IPS-15b (cell line): ENCODE data around the gene LRRC31.

Source experiments
- H3K27me3 ChIP-seq: one replicate; pipeline ENCODE4 v1.6.1; 2013; ENCODE audit warnings: low read length; ENCODE audit not compliant: control insufficient read depth, insufficient read depth
- H3K36me3 ChIP-seq: one replicate; pipeline ENCODE4 v1.6.1; 2013; ENCODE audit warnings: low read length; ENCODE audit not compliant: control insufficient read depth, insufficient read depth
- H3K4me1 ChIP-seq: one replicate; pipeline ENCODE4 v1.6.1; 2013; ENCODE audit warnings: mild to moderate bottlenecking, low read length; ENCODE audit not compliant: control insufficient read depth, insufficient read depth
- H3K4me3 ChIP-seq: one replicate; pipeline ENCODE4 v1.5.1; 2013; ENCODE audit warnings: low read depth, low read length
- H3K9ac ChIP-seq: one replicate; pipeline ENCODE4 v1.6.1; 2013; ENCODE audit warnings: low read depth, mild to moderate bottlenecking, low read length
- H3K9me3 ChIP-seq: one replicate; pipeline ENCODE4 v1.6.1; 2013; ENCODE audit warnings: mild to moderate bottlenecking, low read length; ENCODE audit not compliant: control insufficient read depth, insufficient read depth

Gene LRRC31

DNA sequence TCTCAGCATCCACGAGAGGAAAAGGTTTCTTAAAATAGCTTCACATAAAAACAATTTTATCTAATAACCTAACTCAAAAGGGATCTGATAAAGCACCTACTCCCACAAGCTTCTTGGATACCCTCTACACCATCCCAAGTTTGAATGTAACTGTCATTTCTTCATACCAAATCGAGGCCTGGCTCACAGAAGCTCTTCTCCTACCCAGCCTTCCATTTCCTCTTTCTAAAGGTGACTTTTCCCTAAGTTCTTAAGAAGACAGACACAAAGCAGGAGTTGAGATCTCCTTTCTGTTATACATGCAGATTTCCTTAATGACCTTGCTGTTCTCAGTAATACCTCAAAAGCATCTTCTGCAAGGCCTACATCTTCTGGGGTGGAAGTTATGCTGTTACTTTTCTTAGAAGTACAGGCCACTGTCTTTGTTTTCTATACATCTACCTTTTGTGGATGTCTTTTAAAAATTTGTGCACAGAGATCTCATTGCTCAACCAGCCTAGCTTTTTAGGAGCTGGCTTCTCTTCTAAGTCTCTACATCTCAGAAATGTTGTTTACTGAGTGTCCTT lies 60.4 kb downstream of the LRRC31 start:
- Histone ChIP-seq H3K4me1 (peaks cover 7% of the 10 kb centered on the region), H3K9me3 (no peaks in the 10 kb centered on the region), H3K36me3 (no peaks in the 10 kb centered on the region), H3K27me3 (peaks cover 14% of the 10 kb centered on the region), H3K4me3 (no peak overlapping the region), H3K9ac (no peak overlapping the region)

DNA sequence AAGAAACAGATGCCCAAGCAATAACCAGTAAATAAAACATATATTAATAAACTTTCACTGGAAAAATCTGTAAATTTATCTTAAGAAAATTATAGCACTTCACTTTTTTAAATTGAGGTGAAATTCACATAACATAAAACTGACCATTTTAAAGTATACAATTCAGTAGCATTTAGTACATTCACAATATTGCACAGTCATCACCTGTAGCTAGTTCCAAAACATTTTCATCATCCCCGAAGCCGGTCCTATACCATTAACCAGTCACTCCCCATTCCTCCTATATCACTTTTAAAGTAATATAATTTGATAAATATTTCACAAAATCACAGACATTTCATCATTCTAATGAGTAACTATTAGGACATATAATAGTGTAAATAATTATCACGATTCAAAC lies 65.1 kb downstream of the LRRC31 start:
- H3K4me3 ChIP-seq: no peak overlapping the region
- H3K27me3 ChIP-seq: no peaks in the 10 kb centered on the region
- H3K9me3 ChIP-seq: no peaks in the 10 kb centered on the region
- H3K9ac ChIP-seq: no peak overlapping the region
- H3K36me3 ChIP-seq: peaks cover 4% of the 10 kb centered on the region
- H3K4me1 ChIP-seq: no peaks in the 10 kb centered on the region

DNA sequence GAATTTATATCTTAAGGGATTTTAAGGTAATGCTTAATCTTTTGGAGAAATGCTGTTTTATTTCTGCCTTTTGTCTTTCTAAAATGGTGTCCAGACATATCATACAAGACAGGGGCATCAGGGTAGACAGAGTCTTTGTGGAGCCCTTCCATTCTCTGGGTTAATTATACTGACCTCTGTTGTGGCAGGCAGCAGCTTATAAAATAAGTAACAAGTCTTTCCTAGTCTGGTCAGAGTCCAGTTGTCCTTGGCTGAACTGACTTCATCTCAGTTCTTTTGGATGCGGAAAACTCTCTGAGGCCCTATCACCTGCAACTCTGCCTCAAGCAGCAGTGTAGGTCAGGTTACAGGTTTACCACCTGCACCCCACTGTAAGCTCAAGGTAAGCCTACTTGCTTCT lies 77.4 kb downstream of the LRRC31 start:
- H3K4me1 ChIP-seq: no peaks in the 10 kb centered on the region
- H3K36me3 ChIP-seq: no peaks in the 10 kb centered on the region
- no peak overlapping the region for H3K9ac ChIP-seq
- H3K9me3 ChIP-seq: no peaks in the 10 kb centered on the region
- H3K27me3 ChIP-seq: no peaks in the 10 kb centered on the region
- H3K4me3 ChIP-seq: no peak overlapping the region

DNA sequence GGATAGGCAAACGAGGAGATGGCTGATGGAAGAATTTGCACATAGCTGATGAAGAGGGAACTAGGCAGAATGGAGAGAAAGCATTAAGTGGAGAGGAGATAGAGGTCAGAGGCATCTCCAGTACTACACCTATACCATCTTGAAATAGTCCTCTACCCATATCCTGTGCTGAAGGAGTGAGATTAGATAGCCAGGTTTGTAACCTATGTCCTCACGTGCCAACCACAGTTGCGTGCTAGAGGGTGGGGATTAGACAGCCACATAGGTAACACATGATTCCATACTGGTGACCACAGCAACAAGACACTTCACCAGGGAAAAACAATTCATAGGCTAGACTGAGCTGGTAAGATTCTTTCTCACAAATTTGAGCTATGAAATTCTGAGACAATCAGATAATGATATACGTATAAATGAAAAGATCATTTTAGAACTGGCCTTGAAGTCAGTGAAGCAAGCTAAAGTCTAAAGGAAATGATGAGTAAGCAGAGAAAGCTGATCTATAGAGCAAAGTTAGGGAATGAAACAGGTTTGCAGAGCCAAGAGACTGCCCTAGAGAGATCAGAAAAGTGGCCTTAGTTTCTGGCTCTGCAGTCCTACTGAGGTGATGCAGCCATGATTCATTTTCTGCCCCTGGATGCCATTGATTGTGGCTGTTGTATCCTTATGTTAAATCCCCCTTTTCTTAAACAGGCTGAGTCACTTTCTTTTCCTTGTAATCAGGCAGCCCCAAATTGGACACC lies 78.9 kb downstream of the LRRC31 start:
- Histone ChIP-seq H3K27me3 (no peaks in the 10 kb centered on the region), H3K9me3 (no peaks in the 10 kb centered on the region), H3K4me3 (no peak overlapping the region), H3K4me1 (no peaks in the 10 kb centered on the region), H3K9ac (no peak overlapping the region), H3K36me3 (no peaks in the 10 kb centered on the region)

DNA sequence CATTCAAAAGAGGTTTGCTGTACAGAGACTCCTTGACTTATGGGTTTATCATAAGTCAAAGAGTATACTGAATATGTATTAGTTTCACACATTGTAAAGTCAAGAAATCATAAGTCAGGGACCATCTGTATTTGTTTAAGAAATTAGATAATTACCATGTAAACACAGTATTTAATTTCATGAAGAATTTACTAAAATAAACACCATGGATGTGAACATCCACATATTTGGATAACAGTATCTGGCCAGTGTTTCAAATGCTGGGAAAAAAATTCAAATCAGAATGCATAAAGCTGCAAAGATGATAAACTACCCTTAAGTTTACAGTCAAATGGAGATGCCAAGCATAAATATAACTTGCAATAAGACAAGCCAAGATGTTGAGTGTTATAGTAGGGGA lies 79.5 kb downstream of the LRRC31 start:
- no peak overlapping the region for H3K9ac ChIP-seq
- H3K27me3 ChIP-seq: no peaks in the 10 kb centered on the region
- H3K9me3 ChIP-seq: no peaks in the 10 kb centered on the region
- H3K4me3 ChIP-seq: no peak overlapping the region
- H3K4me1 ChIP-seq: no peaks in the 10 kb centered on the region
- H3K36me3 ChIP-seq: no peaks in the 10 kb centered on the region
